CD4-positive, alpha-beta T cell (primary cell): ENCODE results near the gene MFAP1. TPM values are rescaled to one million over a fixed set of nuclear protein-coding genes. Genes with fewer than 3 reads are reported as not detected.
"Not testable (repeated sequence)": the region's sequence is repeated elsewhere in the genome, so short reads cannot be mapped to it uniquely, and the experiment has no call there.

Experiments used
- ATAC-seq: fragments of 200-7000 bp; cut with Tn5 transposase; one replicate; pipeline ENCODE4 v1.10.0; 2022; ENCODE audit warnings: mild to moderate bottlenecking; ENCODE audit not compliant: poor library complexity
- CTCF ChIA-PET: fragments of 350-600 bp; sonication (Branson Sonifier 250); formaldehyde crosslinking; loops from one replicate; lab custom pipeline; 2021; ENCODE audit warnings: antibody characterized with exemption, inconsistent platforms; lab: Charles Lee
- POLR2A ChIA-PET: fragments of 350-600 bp; sonication (Branson Sonifier 250); formaldehyde crosslinking; loops from one replicate; lab custom pipeline; 2021; ENCODE audit warnings: antibody characterized with exemption, inconsistent platforms; lab: Charles Lee
- DNase-seq, 14 experiments: peaks; one replicate each; pipeline ENCODE4 v3.0.0-alpha.2; 2013 to 2020; ENCODE audit warnings: mixed read lengths in 2 of 14
- H3K27ac ChIP-seq, 2 donors: one replicate each; pipeline versions ENCODE4 v1.5.1 to v1.7.0; 2013; ENCODE audit warnings: low read length in 2 of 2, low read depth in 1 of 2, mild to moderate bottlenecking in 1 of 2
- H3K27me3 ChIP-seq, 2 experiments: 1 replicate in 1 of 2; 2 replicates in 1 of 2; pipeline versions ENCODE4 v1.6.1 to v1.7.0; 2013; ENCODE audit warnings: low read length in 2 of 2, control low read depth in 1 of 2, mild to moderate bottlenecking in 1 of 2, moderate library complexity in 1 of 2; ENCODE audit not compliant: insufficient read depth in 2 of 2, control insufficient read depth in 1 of 2
- H3K36me3 ChIP-seq: one replicate; pipeline ENCODE4 v1.6.1; 2013; ENCODE audit warnings: low read length, control low read depth; ENCODE audit not compliant: insufficient read depth
- H3K4me1 ChIP-seq: one replicate; pipeline ENCODE4 v1.6.1; 2013; ENCODE audit warnings: low read length, control low read depth; ENCODE audit not compliant: insufficient read depth
- H3K4me3 ChIP-seq: one replicate; pipeline ENCODE4 v1.5.1; 2013; ENCODE audit warnings: mild to moderate bottlenecking, low read length, moderate library complexity
- H3K9me3 ChIP-seq, 2 experiments: 1 replicate in 1 of 2; 2 replicates in 1 of 2; pipeline versions ENCODE4 v1.6.1 to v1.7.0; 2013; ENCODE audit warnings: low read length in 2 of 2, mild to moderate bottlenecking in 2 of 2, control low read depth in 1 of 2, moderate library complexity in 1 of 2; ENCODE audit not compliant: control insufficient read depth in 1 of 2, insufficient read depth in 1 of 2
- H3K27ac Mint-ChIP-seq: one replicate; pipeline ENCODE4 v1.8.0; 2020; ENCODE audit warnings: mixed read lengths
- H3K27me3 Mint-ChIP-seq: one replicate; pipeline ENCODE4 v1.8.0; 2021; ENCODE audit warnings: mixed read lengths
- H3K36me3 Mint-ChIP-seq: one replicate; pipeline ENCODE4 v1.8.0; 2021; ENCODE audit warnings: low read depth, mixed read lengths
- H3K4me1 Mint-ChIP-seq: one replicate; pipeline ENCODE4 v1.8.0; 2021; ENCODE audit warnings: low read depth, mixed read lengths
- H3K4me3 Mint-ChIP-seq: one replicate; pipeline ENCODE4 v1.8.0; 2020; ENCODE audit warnings: mild to moderate bottlenecking, mixed read lengths
- H3K9me3 Mint-ChIP-seq: one replicate; pipeline ENCODE4 v1.8.0; 2020; ENCODE audit warnings: mixed read lengths
- intact Hi-C, 2 experiments: fragments of 100-400 bp; cut with DNase I in 1 of 2; cut with micrococcal nuclease in 1 of 2; formaldehyde crosslinking; loops; one replicate each; pipeline versions ENCODE4 v1.15.1 to v1.9.0; 2023 to 2025; cut with DNase I, micrococcal nuclease
- total RNA-seq, 174 experiments: library from RNA in 2 of 174; stranded (reverse) in 2 of 174; gene quantifications; one replicate each; pipeline ENCODE4 v1.2.3 and lab custom pipeline; 2021 to 2026
- TF ChIP-seq, protein P1 (sequence below): fragments of 200-600 bp; IDR thresholded peaks from one replicate; pipeline ENCODE4 v1.8.0; 2022; ENCODE audit warnings: antibody characterized with exemption, mild to moderate bottlenecking

The MFAP1 gene
- total RNA-seq, 2 experiments from 2014 or later: 9.4 to 10.6 TPM

DNA sequence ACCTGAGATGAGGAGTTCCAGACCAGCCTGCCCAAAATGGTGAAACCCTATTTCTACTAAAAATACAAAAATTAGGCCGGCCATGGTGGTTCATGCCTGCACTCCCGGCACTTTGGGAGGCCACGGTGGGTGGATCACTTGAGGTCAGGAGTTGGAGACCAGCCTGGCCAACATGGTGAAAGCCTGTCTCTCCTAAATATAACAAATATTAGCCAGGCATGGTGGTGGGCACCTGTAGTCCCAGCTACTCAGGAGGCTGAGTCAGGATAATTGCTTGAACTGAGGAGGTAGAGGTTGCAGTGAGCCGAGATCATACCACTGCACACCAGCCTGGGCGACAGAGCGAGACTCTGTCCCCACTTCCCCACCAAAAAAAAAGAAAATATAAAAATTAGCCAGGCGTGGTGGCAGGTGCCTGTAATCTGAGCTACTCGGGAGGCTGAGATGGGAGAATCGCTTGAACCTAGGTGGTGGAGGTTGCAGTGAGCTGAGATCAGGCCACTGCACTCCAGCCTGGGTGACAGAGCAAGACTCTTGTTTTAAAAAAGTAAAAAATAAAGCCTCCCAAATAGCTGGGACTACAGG, 6.3 kb upstream of the MFAP1 start:
- H3K4me1 Mint-ChIP-seq: peaks cover 41% of the 10 kb centered on the region
- H3K27me3 Mint-ChIP-seq, DNase-seq, H3K27ac ChIP-seq, H3K4me3 ChIP-seq, H3K9me3 ChIP-seq, H3K36me3 ChIP-seq, intact Hi-C loops, H3K27me3 ChIP-seq, ATAC-seq, H3K4me3 Mint-ChIP-seq, POLR2A ChIA-PET, CTCF ChIA-PET, H3K9me3 Mint-ChIP-seq, H3K27ac Mint-ChIP-seq: not testable (repeated sequence)
- peaks cover 46% of the 10 kb centered on the region for H3K4me1 ChIP-seq
- peaks cover 15% of the 10 kb centered on the region for H3K36me3 Mint-ChIP-seq

DNA sequence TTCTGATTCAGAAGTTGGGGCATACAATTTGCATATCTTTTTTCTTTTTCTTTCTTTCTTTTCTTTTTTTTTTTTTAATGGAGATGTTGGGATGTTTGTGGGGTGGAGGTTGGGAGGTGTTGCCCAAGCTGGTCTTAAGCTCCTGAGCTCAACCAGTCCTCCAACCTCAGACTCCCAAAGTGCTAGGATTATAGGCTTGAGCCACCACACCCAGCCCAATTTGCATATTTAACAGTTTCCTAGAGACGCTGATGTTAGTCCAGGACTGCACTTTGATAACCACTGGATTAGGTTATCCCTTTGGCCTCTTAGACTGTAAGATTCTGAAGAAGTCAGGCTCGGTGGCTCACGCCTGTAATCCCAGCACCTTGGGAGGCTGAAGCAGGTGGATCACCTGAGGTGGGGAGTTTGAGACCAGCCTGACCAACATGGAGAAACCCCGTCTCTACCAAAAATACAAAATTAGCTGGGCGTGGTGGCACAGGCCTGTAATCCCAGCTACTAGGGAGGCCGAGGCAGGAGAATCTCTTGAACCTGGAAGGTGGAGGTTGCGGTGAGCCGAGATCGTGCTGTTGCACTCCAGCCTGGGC, 5.6 kb upstream of the MFAP1 start:
- CTCF ChIA-PET: not testable (repeated sequence)

DNA sequence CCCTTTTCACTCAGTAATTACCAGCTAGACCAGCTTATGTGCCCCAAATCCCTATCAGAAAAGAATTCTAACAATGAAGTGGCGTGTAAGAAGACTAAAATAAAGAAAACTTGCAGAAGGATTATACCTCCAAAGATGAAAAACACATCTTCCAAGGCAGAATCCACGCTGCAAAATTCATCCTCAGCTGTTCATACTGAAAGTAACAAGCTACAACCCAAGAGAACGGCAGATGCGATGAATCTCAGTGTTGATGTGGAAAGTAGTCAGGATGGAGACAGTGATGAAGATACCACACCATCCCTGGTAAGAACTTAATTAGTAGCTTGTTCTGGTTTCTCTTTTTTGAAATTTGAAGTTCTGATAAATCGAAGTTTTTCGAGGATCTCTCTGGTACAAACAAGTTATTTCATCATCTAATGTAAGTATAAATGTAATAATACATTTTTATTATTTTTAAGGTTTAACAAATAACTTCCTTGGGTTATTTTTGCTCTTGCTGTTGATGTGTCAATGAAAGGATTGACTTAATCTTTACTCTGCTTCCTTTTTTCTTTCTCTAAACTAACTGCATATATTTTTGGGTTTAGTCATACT, 3.7 kb upstream of the MFAP1 start:
- peaks cover 13% of the 10 kb centered on the region for H3K36me3 Mint-ChIP-seq
- H3K4me3 ChIP-seq: peak overlapping the region; percentile 86
- no peaks in the 10 kb centered on the region for H3K27me3 ChIP-seq
- CTCF ChIA-PET: interaction anchor here (1.0 to 1.5 kb wide), 2 partner anchors 12 to 51 kb away, joined by 3 to 5 read pairs; partner anchors contain the start of gene ELL3
- H3K36me3 ChIP-seq: no peaks in the 10 kb centered on the region
- POLR2A ChIA-PET: interaction anchor here (0.8 to 2.7 kb wide), 5 partner anchors 28 to 883 kb away, joined by 3 to 15 read pairs (median 5); partner anchors contain the start of genes B2M, ELL3, HYPK and PATL2
- TF ChIP-seq, protein P1, sequence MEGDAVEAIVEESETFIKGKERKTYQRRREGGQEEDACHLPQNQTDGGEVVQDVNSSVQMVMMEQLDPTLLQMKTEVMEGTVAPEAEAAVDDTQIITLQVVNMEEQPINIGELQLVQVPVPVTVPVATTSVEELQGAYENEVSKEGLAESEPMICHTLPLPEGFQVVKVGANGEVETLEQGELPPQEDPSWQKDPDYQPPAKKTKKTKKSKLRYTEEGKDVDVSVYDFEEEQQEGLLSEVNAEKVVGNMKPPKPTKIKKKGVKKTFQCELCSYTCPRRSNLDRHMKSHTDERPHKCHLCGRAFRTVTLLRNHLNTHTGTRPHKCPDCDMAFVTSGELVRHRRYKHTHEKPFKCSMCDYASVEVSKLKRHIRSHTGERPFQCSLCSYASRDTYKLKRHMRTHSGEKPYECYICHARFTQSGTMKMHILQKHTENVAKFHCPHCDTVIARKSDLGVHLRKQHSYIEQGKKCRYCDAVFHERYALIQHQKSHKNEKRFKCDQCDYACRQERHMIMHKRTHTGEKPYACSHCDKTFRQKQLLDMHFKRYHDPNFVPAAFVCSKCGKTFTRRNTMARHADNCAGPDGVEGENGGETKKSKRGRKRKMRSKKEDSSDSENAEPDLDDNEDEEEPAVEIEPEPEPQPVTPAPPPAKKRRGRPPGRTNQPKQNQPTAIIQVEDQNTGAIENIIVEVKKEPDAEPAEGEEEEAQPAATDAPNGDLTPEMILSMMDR: no peak
- peak overlapping the region; percentile 89 for H3K27ac Mint-ChIP-seq
- peak overlapping the region; percentile 47 to 86 for H3K27ac ChIP-seq
- H3K9me3 ChIP-seq: no peaks in the 10 kb centered on the region
- H3K27me3 Mint-ChIP-seq: no peaks in the 10 kb centered on the region
- H3K4me1 ChIP-seq: peaks cover 63% of the 10 kb centered on the region
- peak in 4 of 14 experiments; percentile 9 to 45 (median 41) for DNase-seq
- H3K9me3 Mint-ChIP-seq: no peaks in the 10 kb centered on the region
- intact Hi-C loops: loop anchor here (5.0 to 10.0 kb wide), 4 partner anchors 36 to 903 kb away; partner anchors contain the start of genes SERF2 (in 2 of the 2), CTDSPL2 (in 1 of the 2), GOLM2 (in 1 of the 2) and TTBK2 (in 1 of the 2)
- H3K4me3 Mint-ChIP-seq: peak overlapping the region; percentile 88
- H3K4me1 Mint-ChIP-seq: peaks cover 56% of the 10 kb centered on the region
- no peak for ATAC-seq

More for the DNA sequence above, 5.6 kb upstream of the MFAP1 start:
- H3K27me3 Mint-ChIP-seq, DNase-seq, H3K9me3 Mint-ChIP-seq, H3K36me3 Mint-ChIP-seq, H3K27me3 ChIP-seq, H3K36me3 ChIP-seq, H3K27ac ChIP-seq, H3K4me3 Mint-ChIP-seq, H3K4me3 ChIP-seq, H3K9me3 ChIP-seq, ATAC-seq, POLR2A ChIA-PET: not testable (repeated sequence)
- Mint-ChIP-seq H3K4me1 (peaks cover 41% of the 10 kb centered on the region), H3K27ac (peak overlapping the region; percentile 28)
- intact Hi-C loops: loop anchor here (5.0 to 10.0 kb wide), 4 partner anchors 38 to 905 kb away; partner anchors contain the start of genes SERF2 (in 2 of the 2), CTDSPL2 (in 1 of the 2), GOLM2 (in 1 of the 2) and TTBK2 (in 1 of the 2)
- H3K4me1 ChIP-seq: peaks cover 53% of the 10 kb centered on the region
